SKM-1 (cell line): ENCODE measurements around the gene PARVG.
A peak's percentile ranks its signal among the peaks of the same experiment; 100 is the strongest.

Experiments
- DNase-seq: peaks from one replicate; lab custom pipeline; 2025; ENCODE audit not compliant: unreplicated experiment; lab: John Stamatoyannopoulos, UW

PARVG gene

DNA sequence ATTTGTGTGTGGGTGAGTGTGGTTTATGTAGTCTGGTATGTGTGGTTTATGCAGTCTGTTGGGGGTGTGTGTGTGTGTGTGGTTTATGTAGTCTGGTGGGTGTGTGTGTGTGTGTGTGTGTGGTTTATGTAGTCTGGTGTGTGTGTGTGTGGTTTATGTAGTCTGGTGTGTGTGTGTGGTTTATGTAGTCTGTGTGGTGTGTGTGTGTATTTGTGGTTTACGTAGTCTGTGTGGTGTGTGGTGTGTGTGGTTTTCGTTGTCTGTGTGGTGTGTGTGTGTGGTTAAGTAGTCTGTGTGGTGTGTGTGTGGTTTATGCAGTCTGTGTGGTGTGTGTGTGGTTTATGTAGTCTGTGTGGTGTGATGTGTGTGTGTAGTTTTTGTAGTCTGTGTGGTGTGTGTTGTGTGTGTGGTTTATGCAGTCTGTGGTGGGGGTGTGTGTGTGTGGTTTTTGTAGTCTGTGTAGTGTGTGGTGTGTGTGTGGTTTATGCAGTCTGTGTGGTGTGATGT, 26.2 kb upstream of the PARVG start:
- no peak for DNase-seq

DNA sequence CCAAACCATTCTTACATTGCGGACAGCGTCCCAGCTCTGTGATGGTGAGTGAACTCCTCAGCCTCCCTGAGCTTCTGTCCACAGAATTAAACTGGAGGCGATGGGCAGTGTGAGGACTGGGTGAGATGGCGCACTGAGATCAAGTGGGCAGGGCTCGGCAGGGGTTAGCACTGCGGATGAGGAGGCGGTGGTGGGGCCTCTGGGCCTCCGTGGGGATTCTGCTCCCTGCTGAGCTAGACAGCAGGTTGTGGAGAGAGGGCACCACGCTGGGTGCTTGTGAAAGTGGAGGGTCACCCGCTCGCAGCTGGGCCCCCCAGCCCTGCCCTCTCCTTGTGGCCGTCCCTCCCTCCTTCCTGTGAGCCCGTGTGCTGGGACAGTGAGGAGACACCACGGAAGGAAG, 25.6 kb upstream of the PARVG start:
- DNase-seq, result no peak

GRCh38 chr22:44157916-44158618, 22.7 kb upstream of the PARVG start:
- no peak for DNase-seq

- DNase-seq, result no peak
These were observed 21.9 kb upstream of the PARVG start for GRCh38 chr22:44158816-44159215.

- no peak for DNase-seq
These were observed 21.5 kb upstream of the PARVG start for GRCh38 chr22:44159221-44159620.

DNA sequence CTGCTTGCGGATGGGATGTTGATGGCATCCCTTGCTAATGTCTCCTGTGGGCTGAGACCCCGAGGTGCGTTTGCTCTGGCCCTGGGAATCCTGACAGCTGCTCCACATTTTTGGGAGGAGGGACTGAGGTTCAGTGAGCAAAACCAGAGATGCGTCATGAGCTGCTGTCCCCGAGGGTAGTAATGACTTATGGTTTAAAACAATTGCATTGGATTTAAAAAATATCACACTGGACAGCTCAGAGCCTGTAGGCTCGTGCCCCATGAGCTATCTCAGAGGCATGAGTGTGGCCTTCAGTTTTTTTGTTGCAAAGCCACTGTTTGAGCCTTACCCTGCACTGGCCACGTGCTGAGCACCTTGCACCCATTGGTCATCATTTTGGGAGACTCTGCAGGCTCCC, 20.9 kb upstream of the PARVG start:
- DNase-seq, result no peak

GRCh38 chr22:44160421-44160820, 20.3 kb upstream of the PARVG start:
- no peak for DNase-seq

- no peak for DNase-seq
These were observed 19.1 kb upstream of the PARVG start for GRCh38 chr22:44161673-44162072.

DNA sequence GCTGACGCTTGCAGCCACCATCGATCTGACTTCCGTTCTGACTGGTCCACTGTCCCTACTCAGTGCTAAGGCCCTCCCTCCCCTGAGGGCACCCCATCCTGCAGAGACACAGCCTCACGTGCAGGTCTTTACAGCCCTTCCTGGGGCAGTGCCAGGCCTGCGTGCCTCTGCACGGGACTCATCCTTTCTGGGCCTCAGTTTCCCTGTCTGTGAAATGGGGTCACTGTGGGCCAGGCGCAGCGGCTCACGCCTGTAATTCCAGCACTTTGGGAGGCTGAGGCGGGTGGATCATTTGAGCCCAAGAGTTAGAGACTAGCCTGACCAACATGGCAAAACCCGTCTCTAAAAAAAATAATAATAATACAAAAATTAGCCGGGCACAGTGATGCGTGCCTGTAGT, 17.8 kb upstream of the PARVG start:
- DNase-seq, result no peak

GRCh38 chr22:44163536-44163935, 17.2 kb upstream of the PARVG start:
- DNase-seq, result no peak

DNA sequence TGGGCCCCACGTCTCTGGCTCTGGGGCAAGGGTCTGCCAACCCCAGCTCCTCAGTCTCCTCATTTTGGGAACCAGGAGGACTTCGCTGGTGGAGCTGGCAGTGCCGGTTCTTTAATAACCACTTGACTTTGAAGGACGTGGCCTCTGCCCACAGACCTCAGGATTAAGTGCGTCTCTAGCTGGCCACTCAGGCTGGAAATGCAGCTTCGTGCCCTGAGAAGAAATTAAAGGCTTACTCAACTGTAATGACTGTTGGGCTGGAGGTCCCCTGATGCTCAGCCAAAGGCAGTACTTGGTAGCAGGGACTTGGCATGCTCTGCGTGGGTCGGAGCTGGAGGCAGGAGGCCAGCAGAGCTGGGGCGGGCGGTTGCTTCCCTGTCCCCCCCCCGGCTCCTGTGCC, 16.7 kb upstream of the PARVG start:
- no peak for DNase-seq

DNA sequence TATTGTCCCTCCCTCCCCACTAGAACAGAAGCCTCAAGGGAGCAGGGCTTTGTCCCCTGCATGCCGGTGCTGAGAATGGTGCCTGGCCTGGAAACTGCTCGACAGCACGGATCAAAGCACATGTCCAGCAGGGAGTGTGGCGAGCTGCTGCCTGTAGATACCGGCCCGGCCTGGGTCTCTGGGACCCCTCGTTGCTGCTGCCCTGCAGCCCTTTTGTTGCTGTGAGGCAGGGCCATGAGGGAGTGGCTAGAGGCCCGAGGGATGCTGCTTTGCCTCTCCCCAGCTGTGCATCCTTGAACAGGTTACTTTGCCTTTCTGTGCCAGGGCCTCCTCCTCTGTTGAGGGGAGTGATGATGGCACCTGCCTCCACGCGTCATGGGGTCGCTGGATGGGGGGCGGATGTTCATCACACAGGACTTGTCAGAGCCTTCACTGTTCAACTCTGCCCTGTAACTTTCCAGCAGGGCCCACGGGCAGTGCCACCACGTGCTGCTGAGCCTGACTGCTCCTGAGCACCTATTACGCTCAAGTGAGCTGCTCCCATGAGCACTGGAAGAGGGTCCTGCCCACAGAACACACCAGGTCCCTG, 15.3 kb upstream of the PARVG start:
- no peak for DNase-seq

DNA sequence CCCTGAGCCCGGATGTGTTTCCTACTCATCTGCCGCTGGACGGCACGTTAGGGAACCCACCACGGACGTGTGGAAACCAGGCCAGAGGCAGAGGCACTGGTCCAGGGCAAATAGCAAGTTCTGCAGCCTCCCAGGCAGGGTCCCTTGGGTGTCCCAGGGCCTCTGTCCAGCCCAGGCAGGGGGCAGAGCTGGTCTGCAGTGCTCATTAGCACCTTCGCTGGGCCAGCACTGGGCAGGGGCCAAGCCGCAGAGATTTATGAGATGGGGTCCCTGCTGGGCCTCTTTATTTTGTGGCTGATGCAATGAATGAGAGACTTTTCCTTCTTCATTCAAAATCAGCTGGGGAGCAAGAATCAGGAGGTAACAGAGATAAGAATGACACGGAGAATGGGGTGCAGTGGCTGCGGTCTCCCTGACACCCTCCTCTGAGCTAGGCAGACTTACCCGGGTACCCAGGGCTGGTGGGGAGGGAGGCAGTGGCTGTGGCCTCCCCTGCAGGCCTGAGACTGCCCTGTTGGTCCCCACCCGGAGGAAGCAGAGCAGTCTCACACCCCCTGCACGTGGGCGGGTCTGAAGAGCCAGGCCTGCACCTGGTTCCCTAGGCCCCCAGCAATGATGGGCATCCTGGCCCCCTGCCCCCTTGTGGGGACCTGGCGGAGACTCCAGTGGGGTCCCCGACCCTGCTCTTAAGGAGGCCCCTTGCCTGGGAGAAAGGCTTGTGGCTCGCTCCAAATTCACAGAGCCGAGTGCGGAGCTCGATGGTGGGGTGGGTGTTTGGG, 14.0 kb upstream of the PARVG start:
- no peak for DNase-seq

GRCh38 chr22:44167501-44167900, 13.2 kb upstream of the PARVG start:
- DNase-seq, result no peak

- no peak for DNase-seq
These were observed 12.5 kb upstream of the PARVG start for GRCh38 chr22:44168206-44168605.

- no peak for DNase-seq
These were observed 10.3 kb upstream of the PARVG start for GRCh38 chr22:44170470-44170869.

- no peak for DNase-seq
These were observed 9.2 kb upstream of the PARVG start for GRCh38 chr22:44171561-44171960.

DNA sequence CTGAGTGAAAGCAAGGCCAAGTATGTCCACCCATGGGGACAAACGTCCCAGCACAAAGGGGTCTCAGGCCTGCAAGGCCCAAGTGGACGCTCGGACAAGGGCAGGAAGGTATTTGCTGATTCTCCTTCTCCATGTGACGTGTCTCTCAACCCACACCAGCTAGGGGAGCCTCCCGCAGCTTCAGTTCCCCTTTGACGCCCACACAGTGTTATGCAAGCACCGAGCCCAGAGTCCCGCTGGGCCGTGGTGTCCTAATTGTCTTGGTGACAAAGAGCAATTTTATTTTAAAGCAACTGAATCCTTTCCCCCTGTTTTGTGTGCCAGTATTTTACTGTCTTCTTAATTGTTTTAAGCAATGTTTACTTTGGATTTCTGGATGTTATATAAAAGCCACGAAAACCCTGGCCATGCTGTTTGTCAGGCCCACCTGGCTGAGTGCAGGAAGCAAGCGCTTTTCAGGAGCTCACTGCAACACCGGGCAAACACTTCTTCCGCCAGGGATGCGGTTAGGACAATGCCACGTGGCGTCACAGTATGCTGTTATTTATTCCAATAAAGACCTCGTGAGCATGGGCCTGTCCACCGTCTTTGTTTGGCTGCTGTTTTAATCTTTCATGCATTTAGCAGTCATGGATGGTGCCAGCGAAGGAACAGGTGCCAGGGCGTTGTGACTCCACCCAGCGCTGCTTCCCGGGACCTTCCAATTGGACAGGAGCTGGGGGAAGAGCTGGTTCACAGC, 8.2 kb upstream of the PARVG start:
- DNase-seq, result peak; percentile 92

DNA sequence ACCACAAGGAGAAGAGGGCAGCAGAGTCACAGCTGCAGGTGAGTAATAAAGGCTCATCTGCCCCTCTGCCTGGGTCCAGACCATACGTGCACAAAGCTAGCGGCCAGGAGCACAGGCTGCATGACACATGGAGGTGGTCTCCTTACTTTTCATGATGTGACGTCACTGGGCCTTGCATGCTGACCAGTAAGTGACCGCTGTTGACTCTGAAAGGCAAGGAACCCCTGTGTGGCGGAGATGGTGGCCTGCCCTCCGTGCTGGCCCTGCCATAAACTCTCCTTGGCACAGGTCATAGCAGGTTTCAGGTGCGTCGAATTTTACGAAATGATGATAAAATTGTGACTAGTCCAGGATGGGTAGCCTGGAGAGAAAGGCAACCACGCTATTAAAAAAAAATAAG, 7.6 kb upstream of the PARVG start:
- no peak for DNase-seq

DNA sequence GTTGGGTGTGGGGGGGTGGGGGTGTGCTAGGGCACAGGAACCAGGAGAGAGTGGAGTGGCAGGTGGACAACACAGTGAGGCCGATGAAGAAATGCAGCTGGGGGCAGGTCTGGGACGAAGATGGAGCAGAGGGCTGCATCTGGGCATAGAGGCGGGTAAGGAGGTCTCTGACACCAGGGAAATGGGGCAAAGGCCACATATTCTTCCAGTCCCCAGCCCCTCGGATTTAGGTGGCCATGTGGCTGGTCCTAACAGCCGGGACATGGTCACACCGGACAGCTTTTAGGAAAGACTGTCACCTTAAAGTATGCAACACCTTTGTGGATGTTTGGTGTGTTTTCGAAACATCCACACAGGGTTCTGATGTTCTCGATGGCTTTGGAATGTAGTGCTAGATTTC, 5.0 kb upstream of the PARVG start:
- DNase-seq, result no peak

- DNase-seq, result no peak
These were observed 1.3 kb upstream of the PARVG start for GRCh38 chr22:44179196-44179988.
